ENCODE data around the gene ELAVL1.

ELAVL1 gene

GRCh38 chr19:8022275-8022674, 16.8 kb upstream of the ELAVL1 start:
- DNase-seq (ENCODE audit: low spot score) = no peak
- in situ Hi-C loops (cut with MboI; ENCODE audit: low sequenced_read_pairs, unreplicated experiment) = no loop called here
- TF ChIP-seq CTCF (IDR thresholded peaks at IDR 0.05; ENCODE audit: borderline replicate concordance, control extremely low read depth, extremely low read depth, insufficient read depth, missing control alignments) = no peak

GRCh38 chr19:8021374-8021773, 15.9 kb upstream of the ELAVL1 start:
- no peak for TF ChIP-seq CTCF (IDR thresholded peaks at IDR 0.05; ENCODE audit: borderline replicate concordance, control extremely low read depth, extremely low read depth, insufficient read depth, missing control alignments)
- in situ Hi-C loops (cut with MboI; ENCODE audit: low sequenced_read_pairs, unreplicated experiment) = no loop called here
- DNase-seq (ENCODE audit: low spot score) = no peak

- in situ Hi-C loops (cut with MboI; ENCODE audit: low sequenced_read_pairs, unreplicated experiment) = no loop called here
- TF ChIP-seq CTCF (IDR thresholded peaks at IDR 0.05; ENCODE audit: borderline replicate concordance, control extremely low read depth, extremely low read depth, insufficient read depth, missing control alignments) = no peak
- DNase-seq (ENCODE audit: low spot score) = no peak
Measured at GRCh38 chr19:8020681-8021080, 15.2 kb upstream of the ELAVL1 start.

- in situ Hi-C loops (cut with MboI; ENCODE audit: low sequenced_read_pairs, unreplicated experiment) = no loop called here
- peak; percentile 84 for DNase-seq (ENCODE audit: low spot score)
- peak; percentile 56 for TF ChIP-seq CTCF (IDR thresholded peaks at IDR 0.05; ENCODE audit: borderline replicate concordance, control extremely low read depth, extremely low read depth, insufficient read depth, missing control alignments)
Measured at GRCh38 chr19:8017808-8018207, 12.4 kb upstream of the ELAVL1 start.

DNA sequence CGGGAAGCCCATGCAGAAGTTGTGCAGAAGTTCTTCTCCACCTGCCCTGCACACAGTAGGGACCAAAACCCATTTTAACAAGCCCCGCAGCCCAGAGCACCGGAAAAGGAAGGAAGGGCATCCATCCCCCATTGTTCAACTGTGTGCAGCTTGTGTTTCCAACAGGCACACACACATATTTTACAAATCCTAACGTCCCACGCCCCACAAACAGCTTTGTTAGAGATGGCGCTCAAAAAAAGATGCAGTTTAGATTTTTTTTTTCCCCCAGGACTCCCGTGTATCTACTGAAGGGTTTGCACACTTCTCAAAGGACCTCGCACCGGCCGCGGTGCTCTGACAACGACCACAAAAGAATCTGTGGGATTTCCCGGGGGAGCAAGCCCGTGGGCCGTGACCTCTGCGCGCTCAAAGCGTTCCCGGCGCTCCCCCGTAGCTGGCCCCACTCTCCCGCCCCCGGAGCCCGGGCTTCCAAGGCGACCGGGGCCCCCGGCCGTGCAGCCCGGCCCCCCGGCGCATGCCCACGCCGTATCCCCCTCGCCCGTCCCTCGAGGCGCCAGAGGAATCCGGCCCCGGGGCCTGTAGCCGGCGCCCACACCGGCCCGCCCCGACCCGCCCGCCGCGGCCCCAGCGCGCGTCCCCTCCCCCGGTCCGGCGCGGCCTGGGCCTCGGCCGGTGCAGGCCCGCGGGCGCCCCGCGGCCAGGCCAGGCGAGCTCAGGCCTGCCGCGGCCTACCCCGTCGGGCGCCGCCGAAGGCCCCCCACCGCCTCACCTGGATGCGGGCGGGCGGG, 523 bp downstream of the ELAVL1 start:
- in situ Hi-C loops (cut with MboI; ENCODE audit: low sequenced_read_pairs, unreplicated experiment) = no loop called here
- TF ChIP-seq CTCF (IDR thresholded peaks at IDR 0.05; ENCODE audit: borderline replicate concordance, control extremely low read depth, extremely low read depth, insufficient read depth, missing control alignments) = no peak
- DNase-seq (ENCODE audit: low spot score) = no peak

- no peak for TF ChIP-seq CTCF (IDR thresholded peaks at IDR 0.05; ENCODE audit: borderline replicate concordance, control extremely low read depth, extremely low read depth, insufficient read depth, missing control alignments)
- in situ Hi-C loops (cut with MboI; ENCODE audit: low sequenced_read_pairs, unreplicated experiment) = no loop called here
- no peak for DNase-seq (ENCODE audit: low spot score)
Measured at GRCh38 chr19:8004001-8004400, 1.4 kb downstream of the ELAVL1 start.
